COLO829 (cell line): ENCODE measurements around the gene DPF3.

ENCODE experiments used
- DNase-seq: peaks from one replicate; pipeline ENCODE4 v3.0.0; 2012; ENCODE audit warnings: low spot score

Gene DPF3

GRCh38 chr14:72616294-72616693, 277.6 kb downstream of the DPF3 start:
- no peak for DNase-seq

- DNase-seq, result no peak
These were observed 278.3 kb downstream of the DPF3 start for GRCh38 chr14:72615451-72616121.

GRCh38 chr14:72614891-72615415, 278.9 kb downstream of the DPF3 start:
- no peak for DNase-seq

GRCh38 chr14:72614365-72614764, 279.5 kb downstream of the DPF3 start:
- no peak for DNase-seq

GRCh38 chr14:72613975-72614319, 280.0 kb downstream of the DPF3 start:
- no peak for DNase-seq

- no peak for DNase-seq
These were observed 280.5 kb downstream of the DPF3 start for GRCh38 chr14:72613231-72613974.

- DNase-seq, result no peak
These were observed 281.9 kb downstream of the DPF3 start for GRCh38 chr14:72612041-72612440.

GRCh38 chr14:72611506-72611905, 282.4 kb downstream of the DPF3 start:
- no peak for DNase-seq

GRCh38 chr14:72610831-72611200, 283.1 kb downstream of the DPF3 start:
- DNase-seq, result no peak

GRCh38 chr14:72610096-72610830, 283.6 kb downstream of the DPF3 start:
- no peak for DNase-seq

GRCh38 chr14:72609205-72609916, 284.5 kb downstream of the DPF3 start:
- DNase-seq, result no peak

GRCh38 chr14:72608391-72609204, 285.3 kb downstream of the DPF3 start:
- peak; percentile 68 for DNase-seq

GRCh38 chr14:72607386-72608130, 286.3 kb downstream of the DPF3 start:
- DNase-seq, result no peak

GRCh38 chr14:72606879-72607278, 287.0 kb downstream of the DPF3 start:
- no peak for DNase-seq

- DNase-seq, result no peak
These were observed 288.0 kb downstream of the DPF3 start for GRCh38 chr14:72605921-72606220.

- DNase-seq, result no peak
These were observed 288.6 kb downstream of the DPF3 start for GRCh38 chr14:72605096-72605920.

- DNase-seq, result no peak
These were observed 289.8 kb downstream of the DPF3 start for GRCh38 chr14:72604133-72604532.

- DNase-seq, result no peak
These were observed 290.3 kb downstream of the DPF3 start for GRCh38 chr14:72603639-72604038.

- DNase-seq, result no peak
These were observed 293.2 kb downstream of the DPF3 start for GRCh38 chr14:72600551-72601330.
